NCI-H2029 (cell line): ENCODE data around the gene GPBP1.
"Not testable (repeated sequence)": the region's sequence is repeated elsewhere in the genome, so short reads cannot be mapped to it uniquely, and the experiment has no call there.

Experiments
- DNase-seq: peaks from one replicate; lab custom pipeline; 2025; lab: John Stamatoyannopoulos, UW

The GPBP1 gene

GRCh38 chr5:57285084-57285483 is 111.2 kb downstream of the GPBP1 start:
- DNase-seq: not testable (repeated sequence)

GRCh38 chr5:57291894-57292293 is 118.0 kb downstream of the GPBP1 start:
- DNase-seq: no peak

DNA sequence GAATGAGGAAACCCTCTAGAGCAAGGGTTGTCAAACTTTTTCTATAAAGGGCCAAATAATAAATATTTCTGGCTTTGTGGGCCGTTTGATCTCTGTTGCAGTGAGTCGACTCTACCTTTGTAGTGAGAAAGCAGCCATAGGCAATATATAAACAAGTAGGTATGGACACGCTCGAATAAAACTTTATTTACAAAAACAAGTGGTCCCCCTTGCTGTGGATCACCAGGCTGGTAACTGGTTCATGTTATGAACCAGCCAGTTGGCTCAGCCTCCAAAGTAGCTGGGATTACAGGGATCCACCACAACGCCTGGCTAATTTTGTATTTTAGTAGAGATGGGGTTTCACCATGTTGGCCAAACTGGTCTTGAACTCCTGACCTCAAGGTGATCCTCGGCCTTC is 118.5 kb downstream of the GPBP1 start:
- DNase-seq: no peak

- peak; percentile 69 for DNase-seq
Measured at GRCh38 chr5:57298295-57298984, 124.6 kb downstream of the GPBP1 start.

DNA sequence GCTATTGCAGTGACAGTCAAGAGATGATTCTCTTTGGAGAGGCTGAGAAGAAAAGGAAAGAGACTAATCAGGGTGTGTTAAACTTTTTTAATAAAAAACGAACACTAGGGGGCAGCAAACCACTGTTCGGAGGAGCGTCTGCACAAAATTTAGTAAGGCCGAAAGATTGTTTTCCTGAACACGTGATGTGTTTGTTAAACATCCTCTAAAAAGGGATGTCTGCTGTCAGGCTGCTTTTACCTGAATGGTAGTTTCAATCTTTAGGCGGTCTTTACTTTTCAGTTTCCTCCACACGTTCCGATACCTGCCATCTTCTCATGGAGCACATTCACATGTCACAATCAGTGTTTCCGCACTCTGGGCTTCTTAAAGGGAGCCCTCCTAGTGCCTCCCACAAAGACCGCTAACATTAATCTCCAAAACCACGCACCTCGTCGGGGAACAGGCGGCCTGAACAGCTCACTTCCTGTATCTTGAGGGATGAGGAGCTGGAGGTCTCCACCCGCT is 125.2 kb downstream of the GPBP1 start:
- peak; percentile 48 for DNase-seq

DNA sequence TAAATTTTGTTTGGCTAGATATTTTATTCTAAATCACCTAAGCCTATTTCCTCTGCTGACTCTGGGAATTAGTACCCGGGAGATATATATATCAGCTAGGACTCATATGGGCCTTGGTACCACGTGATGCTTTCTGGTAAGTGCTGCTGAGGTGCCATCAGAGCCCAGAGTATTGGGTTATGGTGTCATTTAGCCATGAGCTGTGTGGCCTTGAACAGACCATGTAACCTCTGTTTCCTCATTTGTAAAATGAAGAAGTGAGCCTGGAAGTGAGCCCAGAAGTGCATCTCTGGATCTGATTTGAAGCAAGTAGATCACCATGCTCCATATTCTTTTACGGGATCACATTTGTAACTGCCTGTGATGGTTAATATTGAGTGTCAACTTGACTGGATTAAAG is 126.1 kb downstream of the GPBP1 start:
- DNase-seq: no peak

DNA sequence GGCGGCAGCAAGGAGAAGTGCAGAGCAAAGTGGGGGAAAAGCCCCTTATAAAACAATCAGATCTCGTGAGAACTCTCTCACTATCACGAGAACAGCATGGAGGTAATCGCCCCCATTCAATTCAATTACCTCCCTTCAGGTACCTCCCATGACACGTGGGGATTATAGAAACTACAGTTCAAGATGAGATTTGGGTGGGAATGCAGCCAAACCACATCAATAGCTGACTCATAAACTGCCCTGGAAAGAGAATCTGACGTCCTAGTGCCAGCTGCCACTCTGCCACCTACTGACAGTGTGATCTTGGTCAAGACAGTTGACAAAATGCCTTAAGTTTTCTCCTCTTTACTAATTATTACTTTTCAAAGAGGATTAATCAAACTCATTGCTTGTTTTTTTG is 128.3 kb downstream of the GPBP1 start:
- no peak for DNase-seq

- no peak for DNase-seq
Measured at GRCh38 chr5:57302643-57303042, 128.8 kb downstream of the GPBP1 start.

- DNase-seq: no peak
Measured at GRCh38 chr5:57303985-57304384, 130.1 kb downstream of the GPBP1 start.

- no peak for DNase-seq
Measured at GRCh38 chr5:57304931-57305330, 131.1 kb downstream of the GPBP1 start.

- no peak for DNase-seq
Measured at GRCh38 chr5:57306359-57306758, 132.5 kb downstream of the GPBP1 start.

DNA sequence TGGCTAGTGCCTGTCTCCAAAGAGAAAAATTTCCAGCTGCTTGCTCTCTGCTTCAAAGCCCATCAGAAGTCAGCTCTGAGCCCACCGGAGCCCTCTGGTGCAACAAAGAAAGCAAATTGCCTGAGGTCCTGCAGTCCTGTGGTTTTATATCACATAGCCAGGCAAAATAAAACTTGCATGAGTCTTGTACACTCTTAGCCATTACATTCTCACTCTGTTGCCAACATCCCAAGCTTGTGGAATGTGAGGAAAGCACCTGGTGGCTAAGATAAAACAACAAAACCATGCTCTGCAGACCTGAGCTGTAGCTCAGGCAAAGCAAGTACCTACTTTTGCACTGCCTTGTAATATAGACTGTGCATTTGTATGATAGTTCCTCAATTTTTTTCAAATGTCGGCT is 133.7 kb downstream of the GPBP1 start:
- DNase-seq: no peak

GRCh38 chr5:57309022-57309421 is 135.2 kb downstream of the GPBP1 start:
- not testable (repeated sequence) for DNase-seq

GRCh38 chr5:57311251-57311650 is 137.4 kb downstream of the GPBP1 start:
- DNase-seq: no peak

- no peak for DNase-seq
Measured at GRCh38 chr5:57311921-57312735, 138.3 kb downstream of the GPBP1 start.

- DNase-seq: no peak
Measured at GRCh38 chr5:57313716-57314115, 139.9 kb downstream of the GPBP1 start.
